LNCaP clone FGC (cell line): ENCODE data around the gene MEGF11.
A peak's percentile ranks its signal among the peaks of the same experiment; 100 is the strongest.

Source experiments
- DNase-seq: peaks from one replicate; pipeline ENCODE4 v3.0.0-alpha.2; 2011; ENCODE audit warnings: low read depth
- H3K4me3 ChIP-seq: 2 replicates; pipeline ENCODE4 v1.5.1; 2011; ENCODE audit warnings: mild to moderate bottlenecking, low read depth, low read length, control low read depth
- TF ChIP-seq, protein P1 (sequence below): IDR thresholded peaks from 2 replicates; pipeline ENCODE4 v1.5.1; 2012; ENCODE audit warnings: mild to moderate bottlenecking; ENCODE audit not compliant: control insufficient read depth, insufficient read depth; ENCODE audit errors: extremely low read depth

The MEGF11 gene

DNA sequence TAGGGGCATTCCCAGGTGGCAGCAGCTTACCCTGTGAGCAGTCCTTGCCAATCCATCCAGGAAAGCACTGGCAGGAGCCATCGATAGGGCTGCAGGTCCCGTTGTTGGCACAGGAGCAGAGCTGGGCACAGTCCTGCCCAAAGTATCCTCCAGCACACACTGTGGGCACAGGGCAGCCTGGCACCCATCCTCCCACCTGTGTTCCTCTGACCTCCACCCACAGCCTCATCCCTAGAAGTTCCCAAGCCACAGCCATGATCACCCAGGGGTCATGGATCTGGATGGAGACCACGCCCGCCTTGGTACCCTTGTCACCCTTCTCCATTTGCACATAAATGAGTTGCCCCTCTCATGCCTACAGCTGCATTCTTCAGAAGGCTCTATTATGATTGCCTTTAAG lies 335.6 kb downstream of the MEGF11 start:
- no peak overlapping the region for H3K4me3 ChIP-seq
- DNase-seq, result no peak
- TF ChIP-seq, protein P1, sequence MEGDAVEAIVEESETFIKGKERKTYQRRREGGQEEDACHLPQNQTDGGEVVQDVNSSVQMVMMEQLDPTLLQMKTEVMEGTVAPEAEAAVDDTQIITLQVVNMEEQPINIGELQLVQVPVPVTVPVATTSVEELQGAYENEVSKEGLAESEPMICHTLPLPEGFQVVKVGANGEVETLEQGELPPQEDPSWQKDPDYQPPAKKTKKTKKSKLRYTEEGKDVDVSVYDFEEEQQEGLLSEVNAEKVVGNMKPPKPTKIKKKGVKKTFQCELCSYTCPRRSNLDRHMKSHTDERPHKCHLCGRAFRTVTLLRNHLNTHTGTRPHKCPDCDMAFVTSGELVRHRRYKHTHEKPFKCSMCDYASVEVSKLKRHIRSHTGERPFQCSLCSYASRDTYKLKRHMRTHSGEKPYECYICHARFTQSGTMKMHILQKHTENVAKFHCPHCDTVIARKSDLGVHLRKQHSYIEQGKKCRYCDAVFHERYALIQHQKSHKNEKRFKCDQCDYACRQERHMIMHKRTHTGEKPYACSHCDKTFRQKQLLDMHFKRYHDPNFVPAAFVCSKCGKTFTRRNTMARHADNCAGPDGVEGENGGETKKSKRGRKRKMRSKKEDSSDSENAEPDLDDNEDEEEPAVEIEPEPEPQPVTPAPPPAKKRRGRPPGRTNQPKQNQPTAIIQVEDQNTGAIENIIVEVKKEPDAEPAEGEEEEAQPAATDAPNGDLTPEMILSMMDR, result no peak

DNA sequence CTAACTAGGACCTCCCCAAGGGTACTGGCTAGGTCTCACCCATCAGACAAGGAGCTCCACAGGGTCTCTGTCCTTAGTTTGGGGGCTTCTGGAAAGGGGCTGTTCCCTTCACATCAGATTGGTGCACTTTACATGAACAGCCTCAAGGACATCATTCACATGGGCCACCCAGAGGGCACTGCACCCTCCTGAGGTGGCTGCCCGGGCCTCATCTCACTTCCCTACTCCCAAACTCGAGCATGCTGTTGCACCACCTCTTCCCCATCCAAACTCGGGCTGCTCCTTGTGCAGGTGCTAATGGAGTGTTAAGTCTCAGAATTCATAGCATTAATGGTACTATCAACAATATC lies 336.2 kb downstream of the MEGF11 start:
- H3K4me3 ChIP-seq, result no peak overlapping the region
- TF ChIP-seq, protein P1, result no peak
- DNase-seq, result no peak

DNA sequence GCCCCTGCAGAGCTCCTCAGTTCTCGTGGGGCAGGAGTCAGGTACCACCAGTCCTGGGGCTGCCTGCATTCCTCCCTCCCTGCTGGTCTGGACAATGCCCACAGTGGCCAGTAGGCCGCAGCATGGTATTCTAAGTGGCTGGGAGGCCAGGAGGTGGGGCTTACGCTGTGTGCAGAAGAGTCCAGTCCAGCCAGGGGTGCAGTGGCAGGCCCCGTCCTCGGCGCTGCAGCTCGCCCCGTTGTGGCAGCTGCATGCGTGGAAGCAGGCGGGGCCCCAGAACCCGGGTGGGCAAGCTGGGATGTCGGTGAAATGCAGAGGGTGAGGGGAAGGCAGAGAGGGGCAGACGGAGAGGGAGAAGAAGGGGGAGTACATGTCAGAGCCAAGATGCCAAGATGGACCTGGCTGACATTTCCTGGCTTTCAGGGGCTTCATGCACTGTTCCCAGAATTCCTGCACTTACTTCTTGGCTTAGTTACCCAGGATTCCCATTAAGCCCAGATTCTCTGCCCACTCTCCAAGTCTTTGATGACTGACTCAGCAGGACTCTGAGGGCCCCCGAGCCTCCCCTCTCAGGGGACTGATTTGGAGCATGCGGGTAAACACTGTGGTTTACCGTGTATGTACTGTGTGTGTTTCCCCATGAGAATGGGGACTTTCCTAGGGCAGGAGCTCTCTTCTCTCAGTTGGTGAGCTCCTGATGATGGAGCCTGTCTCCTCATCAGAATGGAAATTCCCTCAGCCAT lies 336.7 kb downstream of the MEGF11 start:
- DNase-seq, result no peak
- H3K4me3 ChIP-seq, result no peak overlapping the region
- TF ChIP-seq, protein P1, result peak; percentile 85

DNA sequence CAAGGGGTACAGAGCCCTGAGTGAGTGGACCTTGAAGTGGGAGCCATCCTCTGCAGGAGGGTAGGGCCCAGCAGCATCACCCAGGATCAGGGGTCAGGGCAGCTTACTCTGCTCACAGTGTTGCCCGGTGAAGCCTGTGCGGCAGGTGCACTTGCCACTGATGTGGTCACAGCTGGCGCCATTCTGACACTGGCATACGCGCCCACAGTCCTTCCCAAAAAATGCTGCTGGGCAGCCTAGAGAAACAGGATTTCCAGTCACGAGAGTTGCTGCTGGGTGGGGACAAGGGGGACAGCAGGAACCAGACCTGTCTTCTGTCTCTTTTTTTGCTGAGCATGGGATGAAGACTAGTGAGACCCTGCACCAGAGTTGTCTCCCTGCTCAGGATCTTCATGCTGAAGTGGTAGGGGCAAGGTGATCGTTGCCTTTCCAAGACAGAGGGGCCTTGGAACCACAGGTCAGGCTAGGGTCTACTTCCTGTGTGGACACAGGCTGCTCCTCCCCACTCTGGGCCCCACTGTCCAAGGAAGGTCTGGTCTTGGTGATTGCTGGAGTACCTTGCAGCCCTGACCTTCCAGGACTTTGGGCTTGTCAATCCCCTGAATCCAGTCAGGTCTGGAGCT lies 337.4 kb downstream of the MEGF11 start:
- H3K4me3 ChIP-seq, result no peak overlapping the region
- TF ChIP-seq, protein P1, result no peak
- DNase-seq, result no peak

DNA sequence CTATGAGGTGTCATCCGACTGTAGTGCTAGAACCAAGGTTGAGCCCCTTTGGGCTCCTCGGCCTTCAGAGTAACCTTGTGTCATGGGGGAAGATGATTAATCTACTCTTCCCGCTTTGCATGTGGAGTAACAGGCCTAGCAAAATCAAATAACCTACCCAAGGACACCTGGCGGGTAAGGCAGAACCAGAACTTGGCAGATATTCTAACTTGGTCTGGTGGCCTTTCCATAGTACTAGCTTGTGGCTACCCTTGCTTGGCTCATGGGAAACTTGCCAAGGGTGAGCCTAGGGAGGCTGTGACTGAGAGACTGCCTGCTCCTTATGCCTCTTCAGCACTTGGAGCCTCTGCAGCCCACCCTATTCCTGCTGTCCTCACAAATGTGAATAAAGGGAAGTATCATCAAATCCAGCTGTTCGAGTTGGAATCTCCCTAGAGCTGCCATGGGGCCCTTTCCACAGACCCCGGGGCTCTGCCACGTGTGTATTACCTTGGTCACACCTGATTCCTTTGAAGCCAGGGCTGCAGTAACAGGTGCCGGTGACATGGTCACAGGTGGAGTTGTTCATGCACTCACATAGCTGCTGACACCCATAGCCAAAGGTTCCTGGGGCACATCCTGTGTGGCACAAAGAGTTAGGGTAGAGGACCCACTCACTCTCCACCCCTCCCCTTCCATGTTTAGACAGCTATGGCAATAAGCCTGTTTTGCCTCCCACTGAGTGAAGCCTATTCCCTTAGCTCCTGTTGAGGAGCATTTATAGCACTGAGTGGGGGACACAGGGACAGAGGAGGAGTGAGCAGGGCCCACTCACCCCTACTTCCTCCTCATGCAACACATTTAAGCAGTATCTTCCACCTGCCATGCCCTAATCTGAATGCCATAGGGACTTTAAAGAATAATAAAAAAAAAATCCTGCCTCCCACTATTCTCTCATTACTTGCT lies 338.3 kb downstream of the MEGF11 start:
- H3K4me3 ChIP-seq, result no peak overlapping the region
- DNase-seq, result no peak
- TF ChIP-seq, protein P1, result no peak

DNA sequence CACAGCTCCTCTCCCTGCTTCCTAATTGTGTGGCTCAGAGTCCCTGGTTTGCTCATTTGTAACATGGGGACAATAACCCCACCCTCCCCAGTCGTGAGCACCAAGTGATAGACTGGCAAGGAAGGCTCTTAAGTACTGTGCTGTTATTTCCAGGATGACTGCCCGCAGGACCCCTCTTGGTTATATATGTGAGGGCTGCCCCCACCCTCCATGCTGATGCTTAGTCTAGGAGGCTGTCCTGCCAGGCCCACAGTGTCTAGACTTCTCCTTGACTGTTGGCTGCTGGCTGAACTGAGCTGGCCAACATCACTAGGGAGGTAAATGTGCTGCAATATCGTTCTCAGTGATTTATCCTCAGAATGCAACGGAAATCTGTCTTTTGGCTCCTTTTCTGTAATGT lies 339.2 kb downstream of the MEGF11 start:
- TF ChIP-seq, protein P1, result no peak
- DNase-seq, result no peak
- no peak overlapping the region for H3K4me3 ChIP-seq
